HCT116 (cell line): ENCODE measurements around the gene SNX9. TPM values are rescaled to one million over a fixed set of nuclear protein-coding genes. Genes with fewer than 3 reads are reported as not detected.

Experiments
- ATAC-seq: fragments of 200-7000 bp; cut with Tn5 transposase; 2 replicates; pipeline ENCODE4 v1.9.1; 2020; ENCODE audit warnings: mild to moderate bottlenecking, moderate library complexity
- BruUV-seq: library from RNA; stranded (reverse); fragments of 400-500 nt; replicated peaks from 2 replicates; lab custom pipeline; 2021; lab: Mats Ljungman, UMichigan
- CTCF ChIA-PET: fragments of 300-600 bp; sonication (Branson Sonifier 250); formaldehyde crosslinking; loops from one replicate; lab custom pipeline; 2021; ENCODE audit warnings: antibody characterized with exemption; lab: Charles Lee
- POLR2A ChIA-PET: fragments of 300-600, 350-600 bp; sonication (Branson Sonifier 250); formaldehyde crosslinking; loops from one replicate; lab custom pipeline; 2021; ENCODE audit warnings: antibody characterized with exemption; lab: Charles Lee
- RAD21 ChIA-PET, 2 experiments: fragments of 300-600 bp; sonication (Branson Sonifier 250); formaldehyde crosslinking; loops; one replicate each; lab custom pipeline; 2023; ENCODE audit warnings: low total read pairs in 2 of 2; ENCODE audit not compliant: uncharacterized antibody in 2 of 2, unreplicated experiment in 2 of 2, low non-redundant PET in 1 of 2; lab: Charles Lee
- DNase-seq: peaks from one replicate; pipeline ENCODE4 v3.0.0-alpha.2; 2010; ENCODE audit warnings: low read depth, low spot score
- H2AFZ ChIP-seq: fragments of 200-600 bp; shearing (Covaris generic), sonication (generic); 2 replicates; pipeline ENCODE4 v1.6.1; 2017; ENCODE audit warnings: low read depth, mixed run types, mixed read lengths, antibody characterized with exemption, low read length; ENCODE audit not compliant: poor library complexity, severe bottlenecking
- H3K27ac ChIP-seq: 2 replicates; pipeline ENCODE4 v1.5.1; 2012; ENCODE audit warnings: low read depth, low read length
- H3K27me3 ChIP-seq: fragments of 200-600 bp; sonication (generic); 2 replicates; pipeline ENCODE4 v1.6.1; 2016; ENCODE audit warnings: mixed run types, low read length, mixed read lengths; ENCODE audit not compliant: insufficient read depth
- H3K36me3 ChIP-seq, 2 experiments: fragments of 200-500 bp in 1 of 2; fragments of 200-600 bp in 1 of 2; sonication (Bioruptor generic) in 1 of 2; sonication (generic) in 1 of 2; 2 replicates each; pipeline versions ENCODE4 v1.5.1 to v1.6.1; 2014 to 2016; ENCODE audit warnings: low read length in 2 of 2, inconsistent platforms in 1 of 2, mixed read lengths in 1 of 2, mixed run types in 1 of 2; ENCODE audit not compliant: insufficient read depth in 2 of 2, control insufficient read depth in 1 of 2
- H3K4me1 ChIP-seq, 2 experiments: fragments of 200-600 bp in 1 of 2; sonication (generic) in 1 of 2; 2 replicates each; pipeline versions ENCODE4 v1.5.1 to v1.6.1; 2012 to 2017; ENCODE audit warnings: low read length in 2 of 2, inconsistent platforms in 1 of 2, mild to moderate bottlenecking in 1 of 2, mixed read lengths in 1 of 2, mixed run types in 1 of 2, moderate library complexity in 1 of 2; ENCODE audit not compliant: insufficient read depth in 2 of 2, control insufficient read depth in 1 of 2
- H3K4me2 ChIP-seq: fragments of 200-600 bp; sonication (generic); 2 replicates; pipeline ENCODE4 v1.6.1; 2017; ENCODE audit warnings: mixed run types, low read length, mixed read lengths
- H3K4me3 ChIP-seq, 2 experiments: fragments of 200-600 bp in 1 of 2; sonication (generic) in 1 of 2; replicated peaks in 1 of 2; 2 replicates each; pipeline ENCODE4 v1.5.1; 2011 to 2016; ENCODE audit warnings: low read length in 2 of 2, control low read depth in 1 of 2, low read depth in 1 of 2, mild to moderate bottlenecking in 1 of 2, mixed read lengths in 1 of 2, mixed run types in 1 of 2
- H3K79me2 ChIP-seq: fragments of 200-600 bp; sonication (generic); 2 replicates; pipeline ENCODE4 v1.6.1; 2017; ENCODE audit warnings: mild to moderate bottlenecking, mixed run types, low read length, moderate library complexity, mixed read lengths; ENCODE audit not compliant: insufficient read depth
- H3K9ac ChIP-seq: fragments of 200-600 bp; sonication (generic); 2 replicates; pipeline ENCODE4 v1.6.1; 2016; ENCODE audit warnings: low read length, mixed read lengths
- H3K9me2 ChIP-seq: fragments of 200-600 bp; sonication (generic), shearing (Covaris generic); 2 replicates; pipeline ENCODE4 v1.6.1; 2017; ENCODE audit warnings: mixed run types, mild to moderate bottlenecking, moderate library complexity; ENCODE audit not compliant: insufficient read depth
- H3K9me3 ChIP-seq, 2 experiments: fragments of 200-500 bp in 1 of 2; fragments of 200-600 bp in 1 of 2; sonication (Bioruptor generic) in 1 of 2; sonication (generic) in 1 of 2; 2 replicates each; pipeline ENCODE4 v1.6.1; 2014 to 2017; ENCODE audit warnings: low read length in 2 of 2, mixed read lengths in 2 of 2, inconsistent platforms in 1 of 2, low read depth in 1 of 2, mild to moderate bottlenecking in 1 of 2, mixed run types in 1 of 2, moderate library complexity in 1 of 2; ENCODE audit not compliant: control insufficient read depth in 1 of 2, insufficient read depth in 1 of 2
- H4K20me1 ChIP-seq: fragments of 200-600 bp; sonication (generic), shearing (Covaris generic); 2 replicates; pipeline ENCODE4 v1.6.1; 2017; ENCODE audit warnings: mixed run types, mild to moderate bottlenecking, moderate library complexity; ENCODE audit not compliant: insufficient read depth
- CBX3 ChIP-seq: IDR thresholded peaks from 2 replicates; pipeline ENCODE4 v1.6.1; 2012; ENCODE audit warnings: low read depth
- CEBPB ChIP-seq: IDR thresholded peaks from 2 replicates; pipeline ENCODE4 v1.6.1; 2012; ENCODE audit warnings: low read depth
- CTCF ChIP-seq, 3 experiments: fragments of 200-600 bp in 1 of 3; sonication (generic) in 1 of 3; IDR thresholded peaks in 2 of 3; conservative IDR thresholded peaks in 1 of 3; 2 replicates each; pipeline ENCODE4 v1.5.1; 2012 to 2017; ENCODE audit warnings: low read depth in 2 of 3, low read length in 2 of 3, antibody characterized with exemption in 1 of 3, borderline replicate concordance in 1 of 3, control low read depth in 1 of 3, mild to moderate bottlenecking in 1 of 3, mixed read lengths in 1 of 3, mixed run types in 1 of 3, moderate library complexity in 1 of 3; ENCODE audit not compliant: insufficient read depth in 1 of 3
- EGR1 ChIP-seq: IDR thresholded peaks from 2 replicates; pipeline ENCODE4 v1.6.1; 2012; ENCODE audit warnings: low read depth
- EZH2 ChIP-seq: fragments of 200-600 bp; sonication (generic); IDR thresholded peaks from 2 replicates; pipeline ENCODE4 v1.6.1; 2017; ENCODE audit warnings: antibody characterized with exemption, mixed run types
- FOSL1 ChIP-seq: IDR thresholded peaks from 2 replicates; pipeline ENCODE4 v1.6.1; 2012; ENCODE audit warnings: low read depth
- JUND ChIP-seq: IDR thresholded peaks from 2 replicates; pipeline ENCODE4 v1.6.1; 2012
- MAX ChIP-seq: IDR thresholded peaks from 2 replicates; pipeline ENCODE4 v1.6.1; 2012
- POLR2A ChIP-seq: IDR thresholded peaks from 2 replicates; pipeline ENCODE4 v1.7.0; 2011; ENCODE audit warnings: borderline replicate concordance; ENCODE audit not compliant: insufficient read depth, insufficient read length; ENCODE audit errors: extremely low read depth
- POLR2AphosphoS5 ChIP-seq: IDR thresholded peaks from 2 replicates; pipeline ENCODE4 v1.6.1; 2011; ENCODE audit warnings: mild to moderate bottlenecking, low read depth, low read length, moderate library complexity
- RAD21 ChIP-seq: IDR thresholded peaks from 2 replicates; pipeline ENCODE4 v1.6.1; 2012; ENCODE audit warnings: low read depth, mild to moderate bottlenecking
- SIN3A ChIP-seq: IDR thresholded peaks from 2 replicates; pipeline ENCODE4 v1.6.1; 2012; ENCODE audit warnings: low read depth
- SP1 ChIP-seq: IDR thresholded peaks from 2 replicates; pipeline ENCODE4 v1.6.1; 2012; ENCODE audit warnings: low read depth
- SRF ChIP-seq: IDR thresholded peaks from 2 replicates; pipeline ENCODE4 v1.6.1; 2012; ENCODE audit warnings: low read depth
- TCF7L2 ChIP-seq: IDR thresholded peaks from 2 replicates; pipeline ENCODE4 v1.7.0; 2011; ENCODE audit warnings: borderline replicate concordance, inconsistent platforms; ENCODE audit not compliant: insufficient read depth, insufficient read length; ENCODE audit errors: extremely low read depth
- YY1 ChIP-seq: IDR thresholded peaks from 2 replicates; pipeline ENCODE4 v1.6.1; 2011; ENCODE audit warnings: low read length, low read depth, moderate library complexity, mild to moderate bottlenecking; ENCODE audit not compliant: insufficient replicate concordance; ENCODE audit errors: extremely low read depth
- ZNF274 ChIP-seq: fragments of 200-500 bp; sonication (Bioruptor generic); IDR thresholded peaks from 2 replicates; pipeline ENCODE4 v1.6.1; 2014; ENCODE audit warnings: mild to moderate bottlenecking, low read depth, low read length, inconsistent platforms
- intact Hi-C: fragments of 100-400 bp; cut with micrococcal nuclease; formaldehyde crosslinking; loops from 2 replicates; pipeline ENCODE4 v1.10.0; 2022
- total RNA-seq: library from RNA; stranded (reverse); gene quantifications from one replicate; pipeline ENCODE4 v1.2.1, GENCODE V29; 2021; ENCODE audit not compliant: unreplicated experiment
- TF ChIP-seq, protein P1 (sequence below): IDR thresholded peaks from 2 replicates; pipeline ENCODE4 v1.6.1; 2012
- TF ChIP-seq, protein P2 (sequence below): IDR thresholded peaks from 2 replicates; pipeline ENCODE4 v1.6.1; 2012; ENCODE audit warnings: low read depth

Gene SNX9
- total RNA-seq, 1 experiment from 2014 or later = 42.5 TPM

DNA sequence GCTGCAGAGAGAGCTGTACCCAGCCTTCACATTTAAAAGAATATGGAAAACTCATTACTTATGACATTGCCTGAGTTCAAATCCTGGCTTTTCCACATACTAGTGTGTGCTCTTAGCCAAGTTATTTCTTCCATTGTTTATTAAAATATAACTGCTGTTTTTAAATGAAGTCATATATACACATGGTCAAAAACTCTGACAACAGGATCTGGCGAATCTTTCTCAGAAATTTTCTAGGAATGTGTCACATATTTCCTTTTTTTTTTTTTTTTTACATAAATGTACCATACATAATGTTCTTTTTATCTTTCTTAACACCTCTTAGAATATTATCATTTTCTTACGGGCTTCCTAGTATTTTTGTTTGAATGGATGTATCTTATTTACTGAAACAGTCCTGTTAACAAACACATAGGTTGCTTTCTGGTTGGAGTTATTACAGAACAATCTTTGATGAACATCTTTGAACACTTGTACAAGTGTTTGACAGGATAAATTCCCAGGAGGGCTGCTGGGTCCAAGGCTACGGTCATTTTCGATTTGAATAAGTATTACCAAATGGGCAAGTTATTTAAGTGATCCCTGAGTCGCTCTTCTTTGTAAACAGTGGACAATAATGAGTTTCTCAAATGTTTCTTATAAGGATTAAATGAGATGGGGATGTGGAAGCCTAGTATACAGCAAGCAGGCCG is 1.6 kb upstream of the SNX9 start:
- Histone ChIP-seq H3K27me3 (no peaks in the 10 kb centered on the region), H3K79me2 (peaks cover 32% of the 10 kb centered on the region), H3K9me3 (no peaks in the 10 kb centered on the region), H3K4me3 (no peak overlapping the region), H3K9me2 (no peaks in the 10 kb centered on the region), H3K4me1 (peaks cover 15 to 24% of the 10 kb centered on the region in 2 experiments; a peak in 3 of 4 replicates), H2AFZ (no peak overlapping the region), H3K4me2 (no peak overlapping the region), H3K27ac (no peak overlapping the region), H3K36me3 (no peaks in the 10 kb centered on the region), H4K20me1 (no peaks in the 10 kb centered on the region), H3K9ac (no peak overlapping the region)
- BruUV-seq = no TSS peak
- no peak for DNase-seq
- TF ChIP-seq RAD21 (no peak), ZNF274 (no peak), TCF7L2 (no peak), POLR2AphosphoS5 (no peak), CEBPB (no peak), SRF (no peak), SIN3A (no peak), JUND (no peak), YY1 (no peak), EZH2 (no peak), EGR1 (no peak), MAX (no peak), CTCF (IDR thresholded peaks at IDR 0.05 in 2 of 3, conservative IDR thresholded peaks at IDR 0.05 in 1 of 3; ENCODE audit: borderline replicate concordance in 1 of 3, insufficient read depth in 1 of 3, low read depth in 2 of 3, low read length in 2 of 3) (no peak), CBX3 (no peak), SP1 (no peak), POLR2A (no peak), FOSL1 (no peak)
- TF ChIP-seq, protein P1, sequence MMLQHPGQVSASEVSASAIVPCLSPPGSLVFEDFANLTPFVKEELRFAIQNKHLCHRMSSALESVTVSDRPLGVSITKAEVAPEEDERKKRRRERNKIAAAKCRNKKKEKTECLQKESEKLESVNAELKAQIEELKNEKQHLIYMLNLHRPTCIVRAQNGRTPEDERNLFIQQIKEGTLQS = no peak
- TF ChIP-seq, protein P2, sequence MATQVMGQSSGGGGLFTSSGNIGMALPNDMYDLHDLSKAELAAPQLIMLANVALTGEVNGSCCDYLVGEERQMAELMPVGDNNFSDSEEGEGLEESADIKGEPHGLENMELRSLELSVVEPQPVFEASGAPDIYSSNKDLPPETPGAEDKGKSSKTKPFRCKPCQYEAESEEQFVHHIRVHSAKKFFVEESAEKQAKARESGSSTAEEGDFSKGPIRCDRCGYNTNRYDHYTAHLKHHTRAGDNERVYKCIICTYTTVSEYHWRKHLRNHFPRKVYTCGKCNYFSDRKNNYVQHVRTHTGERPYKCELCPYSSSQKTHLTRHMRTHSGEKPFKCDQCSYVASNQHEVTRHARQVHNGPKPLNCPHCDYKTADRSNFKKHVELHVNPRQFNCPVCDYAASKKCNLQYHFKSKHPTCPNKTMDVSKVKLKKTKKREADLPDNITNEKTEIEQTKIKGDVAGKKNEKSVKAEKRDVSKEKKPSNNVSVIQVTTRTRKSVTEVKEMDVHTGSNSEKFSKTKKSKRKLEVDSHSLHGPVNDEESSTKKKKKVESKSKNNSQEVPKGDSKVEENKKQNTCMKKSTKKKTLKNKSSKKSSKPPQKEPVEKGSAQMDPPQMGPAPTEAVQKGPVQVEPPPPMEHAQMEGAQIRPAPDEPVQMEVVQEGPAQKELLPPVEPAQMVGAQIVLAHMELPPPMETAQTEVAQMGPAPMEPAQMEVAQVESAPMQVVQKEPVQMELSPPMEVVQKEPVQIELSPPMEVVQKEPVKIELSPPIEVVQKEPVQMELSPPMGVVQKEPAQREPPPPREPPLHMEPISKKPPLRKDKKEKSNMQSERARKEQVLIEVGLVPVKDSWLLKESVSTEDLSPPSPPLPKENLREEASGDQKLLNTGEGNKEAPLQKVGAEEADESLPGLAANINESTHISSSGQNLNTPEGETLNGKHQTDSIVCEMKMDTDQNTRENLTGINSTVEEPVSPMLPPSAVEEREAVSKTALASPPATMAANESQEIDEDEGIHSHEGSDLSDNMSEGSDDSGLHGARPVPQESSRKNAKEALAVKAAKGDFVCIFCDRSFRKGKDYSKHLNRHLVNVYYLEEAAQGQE = no peak
- ATAC-seq = no peak
- ChIA-PET POLR2A (no interaction called here), CTCF (no interaction called here), RAD21 (no interaction called here)
- intact Hi-C loops = loop anchor here (5.0 kb wide), 2 partner anchors 51 to 59 kb away; no protein-coding TSS in a partner anchor
